ENCODE results near the gene CERS1.
"Not testable (repeated sequence)": the region's sequence is repeated elsewhere in the genome, so short reads cannot be mapped to it uniquely, and the experiment has no call there.

CERS1 gene

GRCh38 chr19:18903156-18904037 is 7.4 kb upstream of the CERS1 start:
- TF ChIP-seq TAF1 (IDR thresholded peaks at IDR 0.05; ENCODE audit: borderline replicate concordance, low read depth, low read length) (no peak), POLR2A (IDR thresholded peaks at IDR 0.05; ENCODE audit: low read depth, low read length) (no peak), POLR2AphosphoS5 (IDR thresholded peaks at IDR 0.05; ENCODE audit: low read depth, low read length) (no peak)
- no peak for FAIRE-seq
- DNase-seq (ENCODE audit: insufficient read length) = no peak

- not testable (repeated sequence) for DNase-seq (ENCODE audit: insufficient read length); FAIRE-seq
Measured at GRCh38 chr19:18902519-18902918, 6.6 kb upstream of the CERS1 start.

GRCh38 chr19:18901491-18901890 is 5.5 kb upstream of the CERS1 start:
- DNase-seq (ENCODE audit: insufficient read length) (no peak), FAIRE-seq (no peak)
- TF ChIP-seq TAF1 (IDR thresholded peaks at IDR 0.05; ENCODE audit: borderline replicate concordance, low read depth, low read length) = no peak
- TF ChIP-seq POLR2A (IDR thresholded peaks at IDR 0.05; ENCODE audit: low read depth, low read length) = no peak
- TF ChIP-seq POLR2AphosphoS5 (IDR thresholded peaks at IDR 0.05; ENCODE audit: low read depth, low read length) = no peak

- no peak for TF ChIP-seq TAF1 (IDR thresholded peaks at IDR 0.05; ENCODE audit: borderline replicate concordance, low read depth, low read length)
- TF ChIP-seq POLR2A (IDR thresholded peaks at IDR 0.05; ENCODE audit: low read depth, low read length) = no peak
- TF ChIP-seq POLR2AphosphoS5 (IDR thresholded peaks at IDR 0.05; ENCODE audit: low read depth, low read length) = no peak
- FAIRE-seq = no peak
Measured at GRCh38 chr19:18900700-18901481, 4.9 kb upstream of the CERS1 start.

GRCh38 chr19:18899624-18900560 is 3.9 kb upstream of the CERS1 start:
- TF ChIP-seq POLR2AphosphoS5 (IDR thresholded peaks at IDR 0.05; ENCODE audit: low read depth, low read length) = no peak
- TF ChIP-seq POLR2A (IDR thresholded peaks at IDR 0.05; ENCODE audit: low read depth, low read length) = no peak
- no peak for TF ChIP-seq TAF1 (IDR thresholded peaks at IDR 0.05; ENCODE audit: borderline replicate concordance, low read depth, low read length)
- DNase-seq (ENCODE audit: insufficient read length) = no peak
- FAIRE-seq = no peak

More at GRCh38 chr19:18900700-18901481, 4.9 kb upstream of the CERS1 start:
- DNase-seq (ENCODE audit: insufficient read length) = no peak

- no peak for DNase-seq (ENCODE audit: insufficient read length)
- no peak for FAIRE-seq
Measured at GRCh38 chr19:18898607-18899408, 2.9 kb upstream of the CERS1 start.

GRCh38 chr19:18898081-18898606 is 2.2 kb upstream of the CERS1 start:
- DNase-seq (ENCODE audit: insufficient read length) (no peak), FAIRE-seq (no peak)

More at GRCh38 chr19:18898607-18899408, 2.9 kb upstream of the CERS1 start:
- TF ChIP-seq POLR2AphosphoS5 (IDR thresholded peaks at IDR 0.05; ENCODE audit: low read depth, low read length) (peak; percentile 61; the same call in 1 of the 2 replicates), POLR2A (IDR thresholded peaks at IDR 0.05; ENCODE audit: low read depth, low read length) (peak; percentile 27; the same call in 1 of the 2 replicates), TAF1 (IDR thresholded peaks at IDR 0.05; ENCODE audit: borderline replicate concordance, low read depth, low read length) (no peak)

GRCh38 chr19:18897094-18898029 is 1.4 kb upstream of the CERS1 start:
- FAIRE-seq (no peak), DNase-seq (ENCODE audit: insufficient read length) (no peak)
- no peak for TF ChIP-seq TAF1 (IDR thresholded peaks at IDR 0.05; ENCODE audit: borderline replicate concordance, low read depth, low read length)
- TF ChIP-seq POLR2AphosphoS5 (IDR thresholded peaks at IDR 0.05; ENCODE audit: low read depth, low read length) = no peak
- no peak for TF ChIP-seq POLR2A (IDR thresholded peaks at IDR 0.05; ENCODE audit: low read depth, low read length)

More at GRCh38 chr19:18898081-18898606, 2.2 kb upstream of the CERS1 start:
- TF ChIP-seq POLR2A (IDR thresholded peaks at IDR 0.05; ENCODE audit: low read depth, low read length) (no peak), TAF1 (IDR thresholded peaks at IDR 0.05; ENCODE audit: borderline replicate concordance, low read depth, low read length) (no peak), POLR2AphosphoS5 (IDR thresholded peaks at IDR 0.05; ENCODE audit: low read depth, low read length) (no peak)

- TF ChIP-seq TAF1 (IDR thresholded peaks at IDR 0.05; ENCODE audit: borderline replicate concordance, low read depth, low read length) (no peak), POLR2AphosphoS5 (IDR thresholded peaks at IDR 0.05; ENCODE audit: low read depth, low read length) (no peak), POLR2A (IDR thresholded peaks at IDR 0.05; ENCODE audit: low read depth, low read length) (no peak)
- FAIRE-seq = no peak
- DNase-seq (ENCODE audit: insufficient read length) = no peak
Measured at GRCh38 chr19:18896421-18896841, 473 bp upstream of the CERS1 start.
